GM12872 (cell line): Measurements from ENCODE around the gene DPEP1.

ENCODE experiments used
- CTCF ChIP-seq: IDR thresholded peaks from 3 replicates; pipeline ENCODE4 v1.5.1; 2011; ENCODE audit warnings: low read depth, mild to moderate bottlenecking, low read length, moderate library complexity; ENCODE audit not compliant: insufficient read depth

Gene DPEP1

GRCh38 chr16:89646270-89646669 lies 32.8 kb downstream of the DPEP1 start:
- no peak for TF ChIP-seq CTCF

- no peak for TF ChIP-seq CTCF
Observed at GRCh38 chr16:89646906-89647305, 33.5 kb downstream of the DPEP1 start.

GRCh38 chr16:89651584-89651983 lies 38.1 kb downstream of the DPEP1 start:
- TF ChIP-seq CTCF = no peak

- no peak for TF ChIP-seq CTCF
Observed at GRCh38 chr16:89653656-89654295, 40.3 kb downstream of the DPEP1 start.

- no peak for TF ChIP-seq CTCF
Observed at GRCh38 chr16:89655062-89655643, 41.7 kb downstream of the DPEP1 start.

- no peak for TF ChIP-seq CTCF
Observed at GRCh38 chr16:89656435-89657121, 43.1 kb downstream of the DPEP1 start.

- TF ChIP-seq CTCF = no peak
Observed at GRCh38 chr16:89657442-89658220, 44.2 kb downstream of the DPEP1 start, which contains the start of the genes CHMP1A and SPATA33. TSS of gene CHMP1A (minus strand) at chr16:89657708. CDS start at chr16:89657588, 120 bp downstream. TSS of gene SPATA33 (plus strand) at chr16:89657836. CDS start at chr16:89657912, 76 bp downstream.
